DMS53 (cell line): ENCODE measurements around the gene MSL2.
"Not testable (repeated sequence)": the region's sequence is repeated elsewhere in the genome, so short reads cannot be mapped to it uniquely, and the experiment has no call there.

Experiments
- DNase-seq: peaks from one replicate; lab custom pipeline; 2025; lab: John Stamatoyannopoulos, UW

The MSL2 gene

DNA sequence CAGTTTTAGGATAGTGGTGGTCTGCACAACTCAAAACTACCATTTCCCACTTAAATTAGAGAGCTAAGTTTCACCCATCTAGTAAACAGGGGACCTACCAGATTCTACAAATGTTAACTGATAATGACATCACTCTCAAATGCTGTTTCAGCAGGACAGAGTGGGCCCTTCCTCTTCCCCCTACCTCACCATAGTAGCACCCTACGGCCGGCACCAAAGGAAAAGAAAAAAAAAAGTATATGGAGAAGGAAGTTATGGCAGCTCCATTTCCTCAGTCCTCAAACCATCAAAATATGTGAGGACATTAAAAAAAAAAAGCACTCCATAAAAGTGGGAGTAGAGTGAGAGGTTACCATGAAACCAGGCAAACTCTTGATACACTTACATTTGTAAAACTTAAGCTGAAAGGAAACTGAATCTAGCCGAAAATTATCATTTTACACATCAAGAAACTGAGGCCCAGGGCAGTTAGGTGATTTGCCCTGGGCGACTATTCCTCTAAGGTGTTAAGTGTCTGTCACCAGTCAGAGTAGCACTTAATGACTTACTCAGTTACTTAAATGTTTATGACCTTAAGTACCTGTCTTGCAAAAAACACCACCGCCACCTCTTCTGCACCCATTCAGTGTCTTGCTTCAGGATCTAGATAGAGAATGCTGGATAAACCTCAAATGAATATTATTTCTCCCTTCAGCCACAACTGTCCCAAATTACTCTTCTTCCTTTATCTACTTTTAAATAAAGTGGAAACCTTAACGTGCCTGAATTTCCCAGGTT, 2.7 kb downstream of the MSL2 start:
- peak; percentile 12 for DNase-seq

DNA sequence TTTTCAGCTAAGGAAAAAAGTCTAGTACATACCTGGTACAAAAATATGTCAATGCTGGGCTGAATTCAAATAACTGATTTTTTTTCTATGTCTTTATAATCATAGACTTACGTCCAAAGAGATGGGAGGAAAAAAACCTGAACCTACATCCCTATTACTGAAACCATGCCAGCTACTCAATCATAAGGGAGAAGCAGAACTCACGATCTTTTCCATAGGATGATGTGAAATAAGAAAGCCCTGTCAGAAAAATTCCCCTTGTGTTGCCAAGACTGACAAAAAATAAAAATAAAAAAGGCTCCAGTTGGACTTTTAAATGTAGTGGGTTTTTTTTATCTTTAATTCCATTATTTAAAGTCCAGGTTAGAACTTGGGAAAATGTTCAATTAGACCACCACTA, 3.3 kb downstream of the MSL2 start:
- DNase-seq = no peak

DNA sequence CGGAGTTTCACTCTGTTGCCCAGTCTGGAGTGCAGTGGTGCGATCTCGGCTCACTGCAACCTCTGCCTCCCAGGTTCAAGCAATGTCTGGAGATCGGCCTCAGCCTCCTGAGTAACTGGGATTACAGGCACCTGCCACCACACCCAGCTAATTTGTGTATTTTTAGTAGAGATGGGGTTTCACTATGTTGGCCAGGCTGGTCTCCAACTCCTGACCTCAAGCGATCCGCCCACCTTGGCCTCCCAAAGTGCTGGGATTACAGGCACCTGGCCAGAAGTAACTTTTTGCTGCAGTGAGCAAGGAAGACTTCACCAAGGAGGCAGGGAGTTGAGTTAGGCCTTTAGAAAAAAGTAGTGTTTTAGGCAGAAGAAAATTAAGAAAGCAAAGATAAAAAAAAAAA, 3.9 kb downstream of the MSL2 start:
- DNase-seq = not testable (repeated sequence)

DNA sequence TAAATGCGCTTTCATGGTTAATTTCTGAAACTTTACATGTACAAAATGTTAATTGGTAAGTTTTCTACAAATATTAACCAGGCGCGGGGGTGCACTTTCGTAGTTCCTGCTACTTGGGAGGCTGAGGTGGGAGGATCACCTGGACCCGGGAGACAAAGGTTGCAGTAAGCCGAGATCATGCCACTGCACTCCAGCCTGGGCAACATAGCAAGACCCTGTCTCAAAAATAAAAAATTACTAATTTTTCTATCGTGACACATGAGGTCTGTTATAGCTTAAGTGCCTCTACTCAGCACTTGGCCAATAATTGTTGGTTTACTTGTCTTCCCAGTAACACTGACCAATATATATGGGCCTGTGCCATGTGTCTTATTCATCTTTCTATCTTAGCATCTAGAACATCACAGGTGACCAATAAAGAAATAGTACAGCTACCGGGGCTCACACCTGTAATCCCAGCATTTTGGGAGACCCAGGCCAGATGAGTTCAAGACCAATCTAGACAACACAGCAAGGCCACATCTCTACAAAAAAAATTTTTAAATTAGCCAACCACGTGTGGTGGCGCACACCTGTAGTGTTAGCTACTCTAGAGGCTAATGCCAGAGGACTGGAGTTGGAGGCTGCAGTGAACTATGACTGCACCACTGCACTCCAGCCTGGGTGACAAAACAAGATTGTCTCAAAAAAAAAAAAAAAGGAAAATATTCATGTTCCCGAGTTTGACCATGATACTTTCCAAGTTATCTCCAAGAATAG, 6.1 kb downstream of the MSL2 start:
- DNase-seq = no peak

DNA sequence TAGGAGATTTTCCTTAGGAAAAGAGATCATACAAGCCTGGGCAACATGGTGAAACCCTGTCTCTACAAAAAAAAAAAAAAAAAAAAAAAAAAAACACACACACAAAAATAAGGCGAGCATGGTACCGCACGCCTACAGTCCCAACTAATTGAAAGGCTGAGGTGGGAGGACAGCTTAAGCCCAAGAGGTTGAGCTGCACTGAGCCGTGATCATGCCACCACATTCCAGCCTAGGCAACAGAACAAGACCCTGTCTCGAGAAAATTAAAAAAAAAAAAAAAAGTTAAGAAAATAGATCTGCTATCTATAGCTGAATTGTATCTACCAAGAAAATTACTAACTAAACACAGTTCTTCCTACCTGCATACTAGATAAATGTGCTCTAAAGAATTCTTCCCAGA, 7.1 kb downstream of the MSL2 start:
- no peak for DNase-seq

DNA sequence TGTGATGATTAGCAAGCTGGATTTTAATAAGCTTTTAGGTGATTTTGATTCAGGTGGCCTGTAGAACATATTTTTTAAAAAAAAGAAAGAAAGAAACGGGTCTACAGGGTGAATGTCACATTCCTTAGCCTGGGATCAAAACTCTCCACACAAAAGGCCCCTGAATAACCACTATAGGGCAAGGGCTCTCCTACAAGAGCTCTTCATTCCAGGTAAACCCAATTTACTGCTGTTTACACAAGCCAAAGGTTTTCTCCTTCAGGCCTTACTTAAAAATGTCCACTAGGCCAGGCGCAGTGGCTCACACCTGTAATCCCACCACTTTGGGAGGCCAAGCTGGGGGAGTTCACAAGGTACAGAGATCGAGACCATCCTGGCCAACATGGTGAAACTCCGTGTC, 8.3 kb downstream of the MSL2 start:
- DNase-seq = no peak

DNA sequence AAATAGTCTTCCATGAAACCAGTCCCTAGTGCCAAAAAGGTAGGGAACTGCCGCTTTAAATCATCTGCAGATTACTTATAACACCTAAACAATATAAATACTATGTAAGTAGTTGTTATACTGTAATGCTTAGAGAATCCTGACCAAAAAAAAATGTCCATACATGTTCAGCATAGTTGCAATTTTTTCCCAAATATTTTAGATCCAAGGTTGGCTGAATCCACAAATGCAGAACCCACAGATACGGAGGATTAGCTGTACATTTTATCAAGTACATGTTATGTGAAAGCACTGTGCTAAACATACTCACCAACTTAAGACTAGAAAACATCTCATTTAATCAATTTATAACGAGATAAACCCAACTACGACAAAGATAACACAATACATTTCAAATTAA, 9.3 kb downstream of the MSL2 start:
- DNase-seq = no peak

DNA sequence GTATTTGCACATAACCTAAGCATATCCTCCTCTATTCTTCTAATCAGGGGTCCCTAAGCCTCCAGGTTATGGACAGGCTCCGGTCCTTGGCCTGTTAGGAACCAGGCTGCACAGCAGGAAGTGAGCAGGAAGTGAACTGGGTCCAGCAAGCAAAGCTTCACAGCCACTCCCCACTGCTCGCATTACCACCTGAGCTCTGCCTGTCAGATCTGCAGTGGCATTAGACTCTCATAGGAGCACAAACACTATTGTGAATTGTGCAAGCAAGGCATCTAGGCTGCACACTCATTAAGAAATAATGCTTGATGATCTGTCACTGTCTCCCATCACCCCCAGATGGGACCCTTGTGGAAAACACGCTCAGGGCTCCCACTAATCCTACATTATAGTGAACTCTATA, 9.8 kb downstream of the MSL2 start:
- DNase-seq = peak; percentile 29

DNA sequence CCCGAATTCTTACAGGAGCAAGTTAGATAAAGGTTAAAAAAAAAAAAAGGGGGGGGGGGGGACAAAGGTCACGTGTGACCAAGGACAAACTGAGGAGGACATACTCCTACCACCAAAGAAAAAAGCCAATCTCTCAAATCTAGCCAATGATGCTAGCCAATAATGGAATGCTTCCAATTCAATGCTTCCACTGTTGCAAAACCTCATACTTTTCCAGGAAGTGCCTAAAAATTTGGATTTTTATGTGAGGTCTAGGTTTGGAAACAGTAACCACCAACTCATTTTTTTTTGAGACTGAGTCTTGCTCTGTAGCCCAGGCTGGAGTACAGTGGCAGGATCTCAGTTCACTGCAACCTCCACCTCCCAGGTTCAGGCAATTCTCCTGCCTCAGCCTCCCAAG, 11.4 kb downstream of the MSL2 start:
- DNase-seq = no peak

DNA sequence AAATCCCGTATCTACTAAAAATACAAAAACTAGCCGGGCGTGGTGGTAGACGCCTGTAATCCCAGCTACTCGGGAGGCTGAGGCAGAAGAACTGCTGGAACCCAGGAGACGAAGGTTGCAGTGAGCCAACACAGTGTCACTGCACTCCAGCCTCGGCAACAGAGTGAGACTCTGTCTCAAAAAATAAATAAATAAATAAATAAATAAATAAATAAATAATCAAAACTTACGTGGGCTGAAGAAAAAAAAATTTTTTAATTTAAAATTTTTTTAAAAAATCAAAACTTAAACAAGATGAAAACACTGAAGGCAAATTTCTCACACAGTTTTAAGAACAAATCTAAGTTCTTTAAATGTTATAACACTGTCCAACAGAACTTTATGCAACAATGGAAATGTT, 14.4 kb downstream of the MSL2 start:
- no peak for DNase-seq

DNA sequence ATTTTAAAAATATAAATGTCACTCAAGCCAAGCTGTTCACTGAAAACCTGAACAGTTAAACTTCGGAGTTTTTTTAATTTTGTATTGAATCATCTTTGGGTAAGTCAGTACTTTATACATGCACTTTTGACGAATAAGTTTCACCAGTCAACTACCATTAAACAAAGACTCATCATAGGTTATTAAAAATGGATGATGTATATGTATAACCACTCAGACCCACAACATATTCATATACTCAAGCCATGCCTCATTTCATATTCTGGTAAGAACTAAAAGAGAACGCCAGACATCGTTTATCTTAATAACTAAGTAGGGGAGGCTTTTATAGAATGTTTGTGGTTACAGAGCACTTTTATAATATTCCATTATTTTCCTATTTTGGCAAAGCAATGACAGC, 18.3 kb downstream of the MSL2 start:
- DNase-seq = no peak

DNA sequence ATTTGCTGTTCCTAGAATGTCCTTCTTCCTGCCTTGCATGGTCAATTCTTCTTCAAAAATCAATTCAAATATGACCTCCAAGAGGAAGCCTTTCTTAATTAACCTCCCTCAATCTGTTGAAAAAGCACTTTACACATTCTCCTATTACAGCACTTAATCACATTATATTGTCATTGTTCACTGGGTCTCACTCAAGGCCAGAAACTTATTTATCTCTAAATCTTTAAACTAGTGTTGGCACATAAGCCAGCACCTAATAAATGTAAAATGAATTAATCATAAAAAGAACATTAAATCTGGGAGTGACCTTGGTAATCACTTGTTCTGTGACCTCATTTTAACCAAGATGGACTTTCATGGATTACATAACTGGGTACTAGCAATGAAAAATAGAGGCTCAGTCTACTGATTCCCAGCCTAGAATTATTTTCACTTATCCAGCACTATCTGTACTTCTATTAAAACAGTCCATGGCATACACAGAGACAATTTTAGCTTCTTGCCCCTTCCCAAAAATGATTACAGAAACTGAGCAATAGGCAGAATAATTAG, 22.1 kb downstream of the MSL2 start:
- DNase-seq = no peak

DNA sequence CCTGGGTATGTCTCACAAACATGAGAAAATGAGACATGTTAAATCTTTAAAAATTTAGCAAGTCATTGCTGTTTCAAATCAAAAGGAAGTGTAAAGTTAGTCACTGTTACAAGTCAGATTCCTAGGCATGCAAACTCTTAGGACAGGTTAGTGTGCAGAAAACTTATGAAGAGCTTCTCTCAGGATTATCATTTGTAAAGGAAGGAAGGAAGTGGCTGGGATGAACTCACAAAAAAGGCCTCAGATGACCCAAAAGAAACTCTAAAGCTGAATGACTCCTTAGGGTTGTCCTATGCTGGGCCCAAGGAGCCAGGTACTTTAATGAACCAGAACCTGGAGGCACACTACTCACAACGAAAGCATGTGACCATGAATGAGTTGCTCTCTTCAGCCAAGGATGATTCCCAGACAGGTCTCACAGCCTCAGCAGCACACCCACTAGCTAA, 25.0 kb downstream of the MSL2 start:
- no peak for DNase-seq

DNA sequence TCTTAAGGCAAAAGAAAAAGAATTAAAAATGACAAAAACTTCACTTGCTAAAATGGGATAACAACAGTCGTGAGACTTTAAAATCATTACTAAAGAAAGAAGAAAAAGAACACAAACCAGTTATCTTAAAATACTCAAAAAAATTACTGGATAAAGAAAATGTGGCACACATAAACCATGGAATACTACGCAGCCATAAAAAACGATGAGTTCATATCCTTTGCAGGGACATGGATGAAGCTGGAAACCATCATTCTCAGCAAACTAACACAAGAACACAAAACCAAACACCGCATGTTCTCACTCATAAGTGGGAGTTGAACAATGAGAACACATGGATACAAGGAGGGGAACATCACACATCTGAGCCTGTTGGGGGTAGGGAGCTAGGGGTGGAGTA, 27.9 kb downstream of the MSL2 start:
- not testable (repeated sequence) for DNase-seq

DNA sequence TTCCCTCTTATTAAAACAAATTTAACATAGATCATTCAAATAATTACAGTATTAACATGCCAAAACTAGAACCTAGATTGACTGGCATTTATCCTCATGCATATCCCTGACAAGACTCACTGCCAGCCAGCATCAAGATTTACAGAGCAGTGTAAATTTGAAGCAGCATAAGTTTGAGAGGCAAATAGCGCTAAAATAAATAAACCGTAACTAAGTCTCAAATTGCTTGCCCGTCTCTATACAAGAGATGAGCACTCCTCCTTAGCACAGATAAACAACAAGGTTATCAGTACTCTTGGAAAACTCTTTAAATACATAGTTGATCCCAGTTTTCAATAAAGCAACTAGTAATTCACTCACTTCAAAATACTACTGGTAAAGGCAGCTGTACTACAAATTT, 29.6 kb downstream of the MSL2 start:
- DNase-seq = peak; percentile 7

DNA sequence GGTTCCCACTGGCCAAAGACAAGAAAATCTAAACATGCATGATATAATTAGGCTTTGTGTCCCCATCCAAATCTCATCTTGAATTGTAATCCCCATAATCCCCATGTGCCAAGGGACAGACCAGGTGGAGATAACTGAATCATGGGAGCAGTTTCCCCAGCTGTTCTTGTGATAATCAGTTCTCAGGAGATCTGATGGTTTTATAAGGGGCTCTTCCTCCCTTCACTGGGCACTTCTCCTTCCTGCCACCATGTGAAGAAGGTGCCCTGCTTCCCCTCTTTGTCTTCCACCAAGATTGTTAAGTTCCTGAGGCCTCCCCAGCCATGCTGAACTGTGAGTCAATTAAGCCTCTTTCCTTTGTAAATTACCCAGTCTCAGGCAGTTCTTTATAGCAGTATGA, 32.5 kb downstream of the MSL2 start:
- not testable (repeated sequence) for DNase-seq

DNA sequence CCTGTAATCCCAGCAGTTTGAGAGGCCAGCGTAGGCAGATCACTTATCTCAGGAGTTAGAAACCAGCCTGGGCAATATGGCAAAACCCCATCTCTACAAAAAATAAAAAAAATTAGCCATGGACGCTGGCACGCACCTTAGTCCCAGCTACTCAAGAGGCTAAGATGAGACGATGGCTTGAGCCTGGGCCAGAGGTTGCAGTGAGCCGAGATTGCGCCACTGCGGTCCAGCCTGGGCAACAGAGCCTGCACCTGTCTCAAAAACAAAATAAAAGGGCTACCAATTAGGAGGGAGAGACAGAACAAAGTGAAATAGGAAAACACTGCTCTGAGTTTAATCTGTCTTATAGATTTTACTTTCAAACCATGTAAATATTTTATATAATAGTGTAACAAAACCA, 33.8 kb downstream of the MSL2 start:
- DNase-seq = no peak

DNA sequence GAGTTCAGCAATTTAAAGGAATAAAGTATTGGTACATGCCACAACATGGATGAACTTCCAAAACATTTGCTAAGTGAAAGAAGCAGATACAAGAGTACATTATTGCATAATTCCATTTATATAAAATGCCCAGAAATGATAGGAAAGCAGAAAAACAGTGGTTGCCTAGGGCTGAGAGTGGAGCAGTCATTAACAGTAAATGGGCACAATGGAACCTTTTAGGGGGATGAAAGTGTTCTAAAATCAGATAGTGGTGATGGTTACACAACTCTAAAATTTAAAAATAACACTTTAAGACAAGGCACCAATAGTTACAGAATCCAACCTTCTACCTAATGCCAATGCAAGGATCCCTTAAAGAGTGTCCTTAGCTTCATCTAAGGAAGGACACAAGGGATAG, 34.6 kb downstream of the MSL2 start:
- no peak for DNase-seq

DNA sequence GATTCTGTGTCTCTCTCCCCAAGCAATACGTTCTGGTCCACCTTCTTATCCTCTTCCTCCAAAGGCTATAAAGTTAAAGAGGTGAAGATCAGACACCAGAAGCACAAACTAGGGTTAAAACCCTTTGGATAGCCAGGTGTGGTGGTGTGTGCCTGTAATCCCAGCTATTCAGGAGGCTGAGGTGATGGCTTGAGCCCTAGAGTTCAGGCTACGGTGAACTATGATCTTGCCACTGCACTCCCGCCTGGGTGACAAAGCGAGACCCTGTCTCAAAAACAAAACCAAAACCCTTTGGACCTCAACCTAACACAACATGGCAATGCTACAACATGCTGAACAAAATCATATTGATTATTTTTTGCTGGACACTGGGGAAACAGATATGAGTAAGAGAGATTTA, 43.2 kb downstream of the MSL2 start:
- no peak for DNase-seq

DNA sequence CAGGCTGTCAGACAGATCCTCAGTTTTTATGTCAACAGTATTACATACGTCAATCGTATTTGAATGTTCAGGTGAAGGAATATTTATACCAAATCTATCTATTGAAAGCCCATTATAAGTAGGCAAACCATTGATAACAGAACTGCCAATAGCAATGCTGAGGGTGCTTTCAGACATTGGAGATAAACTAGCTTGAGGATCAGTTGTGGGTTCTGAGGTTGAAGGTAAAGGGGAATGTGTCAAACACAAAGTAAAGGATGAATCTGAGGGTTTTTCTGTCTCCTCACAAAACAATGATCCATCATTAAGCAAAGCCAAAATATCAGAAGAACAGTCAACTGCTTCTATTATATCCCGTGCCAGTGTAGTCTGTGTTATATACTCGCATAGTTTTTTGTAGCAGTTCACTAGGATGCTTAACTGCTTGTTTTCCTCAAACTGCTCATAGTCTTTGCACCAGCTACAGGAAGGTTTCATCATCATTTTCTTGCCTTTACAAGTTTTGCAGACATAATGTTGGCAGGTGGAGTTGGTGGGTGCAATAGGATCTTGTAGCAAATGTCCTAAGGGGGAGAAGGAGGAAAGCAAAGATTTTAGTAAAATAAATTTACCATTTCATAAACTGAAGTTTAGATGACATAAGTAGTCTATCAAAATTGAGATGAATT, 43.8 kb downstream of the MSL2 start:
- DNase-seq = no peak

DNA sequence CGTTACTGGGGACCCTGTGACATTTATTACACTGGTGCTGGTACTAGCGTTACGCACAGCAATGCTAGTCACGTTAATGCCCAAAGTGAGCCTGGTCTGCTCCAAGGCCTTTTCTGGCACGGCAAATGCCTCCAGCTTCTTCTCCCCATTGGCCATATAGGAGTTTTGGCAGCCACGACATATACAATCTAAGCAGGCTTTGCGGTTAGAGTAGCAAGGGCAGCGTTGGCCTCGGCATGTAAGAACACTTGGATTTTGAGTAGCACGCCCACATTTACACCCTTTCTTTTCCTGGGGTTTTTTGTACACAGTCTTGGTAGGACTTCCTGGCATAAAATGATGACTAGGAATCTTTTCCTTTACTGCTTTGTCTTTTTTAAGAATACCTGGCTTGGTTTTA, 44.9 kb downstream of the MSL2 start:
- DNase-seq = no peak

DNA sequence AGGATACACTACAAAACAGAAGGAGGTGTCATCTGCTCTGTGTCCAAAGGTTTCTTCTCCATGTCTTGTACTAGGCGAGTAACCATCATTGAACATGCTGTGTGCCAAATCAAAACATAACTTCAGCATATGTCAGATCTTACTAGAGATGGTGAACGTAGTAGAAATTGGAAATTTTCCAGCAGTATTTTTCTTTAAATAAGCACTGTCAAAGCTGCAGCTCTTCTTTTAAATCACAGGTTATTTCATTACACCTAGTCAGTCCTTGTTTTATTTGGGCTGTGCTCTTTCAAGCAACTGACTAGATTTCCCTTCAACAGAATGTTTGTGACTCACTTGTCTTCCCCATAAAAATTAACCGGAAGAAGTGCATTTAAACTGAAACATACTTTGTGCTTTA, 46.5 kb downstream of the MSL2 start:
- no peak for DNase-seq
